HTR-8/SVneo (cell line): ENCODE results near the gene SLC31A1.
"Not testable (repeated sequence)": the region's sequence is repeated elsewhere in the genome, so short reads cannot be mapped to it uniquely, and the experiment has no call there.

Experiments
- DNase-seq: peaks from one replicate; pipeline ENCODE4 v3.0.0; 2011; ENCODE audit warnings: low spot score, mixed read lengths; ENCODE audit not compliant: insufficient read length
- FAIRE-seq: peaks from 2 replicates; lab custom pipeline; 2011; peaks lifted over from hg19 to GRCh38; lab: Jason Lieb, UNC

SLC31A1 gene

DNA sequence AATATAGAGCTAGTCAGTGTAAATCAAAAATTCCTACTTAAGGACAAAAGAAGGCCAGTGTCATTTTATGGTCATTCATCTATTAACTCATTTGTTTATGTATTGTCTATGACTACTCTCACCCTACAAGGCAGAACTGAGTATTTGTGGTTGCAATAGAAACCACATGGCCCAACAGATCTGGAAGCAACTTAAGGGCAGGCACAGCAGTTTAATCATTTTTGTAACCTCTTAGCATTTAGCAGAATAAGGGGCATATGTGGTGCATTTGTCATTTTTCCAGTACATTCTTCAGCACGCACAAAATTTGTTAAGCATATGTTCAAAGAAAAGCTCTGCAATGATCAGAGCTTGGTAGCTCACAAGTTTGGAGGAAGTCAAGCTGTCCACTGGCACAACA lies 1.4 kb upstream of the SLC31A1 start:
- FAIRE-seq, result no peak
- DNase-seq, result no peak

DNA sequence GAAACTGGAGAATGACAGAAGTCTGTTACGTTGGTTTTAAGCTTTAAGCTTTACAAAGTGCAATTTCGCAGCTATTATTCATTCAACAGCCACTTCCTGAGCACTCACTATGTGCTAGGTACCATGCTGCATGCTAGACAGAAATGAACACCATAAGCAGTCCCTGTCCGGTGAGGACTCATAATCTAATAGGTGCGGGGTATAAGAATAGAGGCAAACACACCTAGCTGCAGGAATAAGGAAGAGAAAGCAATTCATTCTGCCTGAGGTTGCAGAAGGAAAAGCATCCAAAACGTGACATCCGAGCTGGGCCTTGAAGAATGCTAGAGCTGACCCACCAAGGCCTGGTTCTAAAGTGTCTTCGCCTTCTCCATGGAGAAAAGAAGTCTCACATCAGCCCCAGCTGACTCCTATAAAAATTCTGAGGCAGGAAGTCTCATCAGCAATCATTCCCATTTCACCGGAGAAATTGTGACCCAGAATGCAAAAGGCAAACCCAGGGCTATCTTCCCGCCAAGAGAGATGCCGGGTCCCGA lies 809 bp upstream of the SLC31A1 start:
- no peak for FAIRE-seq
- no peak for DNase-seq

DNA sequence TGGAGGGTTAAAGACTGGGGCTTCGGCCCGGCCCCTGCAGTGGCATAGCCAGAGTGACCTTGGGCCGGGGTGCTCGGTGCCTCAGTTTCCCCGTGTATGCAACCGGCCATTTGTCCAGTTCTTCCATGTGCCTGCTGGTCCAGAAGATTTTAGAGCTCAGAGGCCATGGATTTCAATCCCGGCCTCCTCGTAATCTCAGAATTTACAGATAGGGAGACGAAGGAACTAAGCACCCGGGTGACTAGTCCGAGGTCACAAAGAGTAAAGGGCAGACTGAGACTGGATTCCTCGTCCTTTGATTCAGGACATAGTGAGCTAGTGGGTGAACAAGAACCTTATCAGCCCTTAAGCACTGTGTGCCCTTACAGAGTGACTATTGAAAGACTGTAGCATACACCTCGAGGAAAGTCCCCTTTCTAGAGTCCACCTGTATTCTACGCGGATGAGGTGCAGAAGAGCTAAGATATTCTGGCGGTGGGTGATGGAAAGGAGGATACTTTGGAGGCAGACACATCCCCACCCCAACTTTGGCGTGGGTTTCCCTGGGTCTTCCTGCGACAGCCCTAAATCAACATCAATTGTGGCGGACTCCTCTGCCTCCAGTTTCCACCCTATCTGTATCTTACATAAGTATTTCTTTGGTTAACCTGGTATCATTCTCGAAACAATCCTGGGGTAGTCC lies 597 bp downstream of the SLC31A1 start:
- FAIRE-seq, result no peak
- no peak for DNase-seq

DNA sequence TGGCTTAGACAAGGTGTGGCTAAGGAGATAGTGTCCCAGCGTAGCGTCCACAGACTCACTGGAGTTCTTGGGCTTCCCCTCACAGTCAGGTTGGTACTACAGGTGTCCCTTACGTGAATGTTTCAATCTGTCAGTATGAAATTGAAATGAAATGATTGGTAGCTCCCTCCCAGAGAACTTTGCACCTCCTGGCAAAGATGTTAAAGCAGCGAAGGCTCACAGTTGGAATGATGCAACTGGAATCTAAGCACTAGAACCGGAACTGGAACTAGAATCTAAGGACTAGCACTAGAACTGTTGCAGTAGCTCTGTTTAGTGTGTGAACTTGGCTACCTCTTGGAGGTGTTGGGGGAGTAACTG lies 1.1 kb downstream of the SLC31A1 start:
- DNase-seq, result no peak
- FAIRE-seq, result no peak

DNA sequence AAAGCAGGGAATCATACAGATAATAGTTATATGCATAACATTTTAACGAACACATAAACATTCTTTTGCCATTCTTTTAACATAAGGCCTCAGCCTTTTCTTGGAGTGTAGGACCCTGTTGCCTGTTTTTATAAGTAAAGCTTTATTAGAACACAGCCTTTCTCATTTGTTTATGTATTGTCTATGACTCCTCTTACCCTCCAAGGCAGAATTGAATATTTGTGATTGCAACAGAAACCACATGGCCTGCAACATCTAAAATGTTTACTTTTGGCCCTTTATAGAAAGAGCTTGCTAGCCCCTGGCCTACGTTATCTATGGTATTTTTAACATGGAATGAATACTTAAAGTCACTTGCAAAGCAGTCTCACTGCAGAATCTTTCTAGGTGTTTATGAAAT lies 2.6 kb downstream of the SLC31A1 start:
- no peak for DNase-seq
- FAIRE-seq, result no peak

DNA sequence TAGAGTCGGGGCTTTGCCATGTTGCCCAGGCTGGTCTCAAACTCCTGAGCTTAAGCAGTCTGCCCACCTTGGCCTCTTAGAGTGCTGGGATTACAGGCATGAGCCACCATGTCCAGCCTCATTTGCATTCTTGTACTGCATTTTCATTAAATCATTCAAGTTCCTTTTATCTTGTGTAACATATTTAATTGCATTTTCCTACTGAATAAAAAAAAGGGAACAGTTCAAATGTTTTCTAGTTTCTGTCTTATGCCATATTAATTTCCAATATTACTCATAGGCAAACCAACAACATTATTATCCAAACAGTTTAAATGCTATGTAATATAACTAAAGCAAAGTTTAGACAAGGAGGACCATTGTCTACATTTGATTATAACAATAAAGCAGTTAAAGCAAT lies 6.1 kb downstream of the SLC31A1 start:
- FAIRE-seq (no peak), DNase-seq (no peak)

DNA sequence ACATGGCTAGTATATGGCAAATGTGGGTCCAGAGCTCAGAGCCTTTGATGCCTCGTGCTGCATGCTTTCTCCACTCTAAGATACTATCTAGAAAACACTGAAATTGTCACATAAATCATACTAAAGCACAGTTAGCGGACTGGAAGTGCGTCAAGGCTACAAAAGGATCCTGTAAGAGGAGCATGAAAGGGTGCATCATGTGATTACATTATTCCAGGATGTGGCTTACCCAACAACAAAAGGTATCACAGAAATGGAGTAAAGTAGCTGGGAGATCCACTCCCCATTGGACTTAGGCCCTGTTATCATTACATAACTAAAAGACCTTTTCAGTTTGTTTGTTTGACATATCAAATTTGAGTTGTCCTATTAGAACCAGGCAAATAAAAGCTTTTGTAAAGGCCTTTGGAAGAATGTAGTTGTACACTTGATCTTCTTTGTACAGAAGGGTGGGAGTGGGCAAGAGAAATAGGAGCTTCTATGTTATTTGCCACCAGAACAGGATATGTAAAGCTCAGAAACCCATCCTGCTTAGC lies 6.9 kb downstream of the SLC31A1 start:
- no peak for FAIRE-seq
- DNase-seq, result no peak

DNA sequence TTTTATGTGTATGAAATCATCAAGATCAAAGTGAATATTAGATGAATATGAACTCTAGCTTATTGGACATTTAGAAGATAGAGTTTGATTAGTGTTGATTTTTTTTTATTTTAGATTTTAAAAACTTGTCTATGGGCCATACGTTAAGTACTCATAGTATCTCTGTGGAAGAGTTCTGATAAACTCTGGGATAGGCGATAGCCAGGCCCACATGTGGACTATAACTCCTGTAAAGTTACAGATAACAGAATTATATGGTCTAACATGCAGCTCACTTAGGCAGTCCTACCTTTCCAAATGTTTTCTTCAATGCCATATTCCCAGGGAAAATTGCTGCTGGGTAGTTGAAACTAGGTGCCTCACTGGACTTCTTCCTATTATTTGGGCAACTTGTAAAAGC lies 10.4 kb downstream of the SLC31A1 start:
- DNase-seq, result no peak
- FAIRE-seq, result no peak

DNA sequence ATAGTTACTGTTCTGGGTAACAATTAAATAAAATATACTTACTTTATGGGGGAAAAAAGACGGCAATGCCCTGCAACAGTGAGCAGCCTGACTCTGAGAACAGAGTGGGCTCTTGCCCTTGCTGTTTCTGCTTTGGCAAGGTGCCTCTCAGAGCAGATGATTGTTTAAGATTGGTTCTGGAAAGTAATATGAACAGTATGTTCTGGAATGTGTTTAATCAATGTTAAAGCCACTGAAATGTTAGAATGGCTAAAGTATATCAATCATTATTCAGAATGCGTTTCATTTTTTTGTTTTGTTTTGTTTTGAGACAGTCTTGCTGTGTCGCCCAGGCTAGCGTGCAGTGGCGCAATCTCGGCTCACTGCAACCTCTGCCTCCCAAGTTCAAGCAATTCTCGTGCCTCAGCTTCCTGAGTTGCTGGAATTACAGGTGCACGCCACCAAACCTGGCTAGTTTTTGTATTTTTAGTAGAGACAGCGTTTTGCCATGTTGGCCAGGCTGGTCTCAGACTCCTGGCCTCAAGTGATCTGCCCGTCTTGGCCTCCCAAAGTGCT lies 14.4 kb downstream of the SLC31A1 start:
- DNase-seq, FAIRE-seq: not testable (repeated sequence)

DNA sequence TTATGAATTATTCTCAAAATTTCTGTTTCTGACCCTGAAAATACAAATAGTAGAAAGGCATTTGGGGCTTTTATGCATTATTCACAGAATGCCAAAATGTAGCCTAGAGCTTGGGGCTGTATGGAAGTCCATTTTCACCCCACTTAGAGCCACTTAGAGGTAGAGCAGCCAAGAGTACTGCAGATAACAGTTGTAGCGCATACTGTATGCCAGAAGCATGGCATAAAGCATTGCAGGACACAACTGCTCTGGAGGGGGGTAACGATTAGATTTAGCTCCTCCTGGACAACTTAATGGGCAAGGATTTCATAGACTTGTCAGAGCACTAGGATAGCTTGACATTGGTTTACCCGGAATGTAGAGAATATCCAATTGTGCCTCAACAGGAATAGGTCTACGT lies 15.7 kb downstream of the SLC31A1 start:
- FAIRE-seq, result no peak
- DNase-seq, result no peak

DNA sequence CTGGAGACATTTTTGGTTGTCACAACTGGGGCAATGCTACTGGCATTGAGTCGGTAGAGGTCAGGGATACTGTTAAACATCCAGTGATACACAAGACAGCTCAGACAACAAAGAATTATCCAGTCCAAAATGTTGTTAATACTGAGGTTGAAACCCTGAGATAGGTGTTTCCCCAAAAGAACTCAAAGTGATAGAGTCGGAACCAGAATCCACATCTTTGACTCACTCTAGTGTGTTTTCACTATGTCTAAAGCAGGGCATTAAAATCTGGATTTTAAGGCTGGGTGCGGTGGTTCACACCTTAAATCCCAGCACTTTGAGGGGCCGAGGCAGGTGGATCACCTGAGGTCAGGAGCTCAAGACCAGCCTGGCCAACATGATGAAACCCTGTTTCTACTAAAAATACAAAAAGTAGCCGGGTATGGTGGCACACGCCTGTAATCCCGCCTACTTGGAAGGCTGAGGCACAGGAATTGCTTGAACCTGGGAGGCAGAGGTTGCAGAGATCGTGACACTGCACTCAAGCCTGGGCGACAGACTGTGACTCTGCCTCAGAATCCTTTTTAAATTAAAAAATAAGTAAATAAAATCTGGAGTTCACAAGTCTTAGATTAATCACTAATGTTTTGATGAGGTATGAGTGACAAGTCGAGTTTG lies 17.0 kb downstream of the SLC31A1 start:
- FAIRE-seq (no peak), DNase-seq (no peak)

DNA sequence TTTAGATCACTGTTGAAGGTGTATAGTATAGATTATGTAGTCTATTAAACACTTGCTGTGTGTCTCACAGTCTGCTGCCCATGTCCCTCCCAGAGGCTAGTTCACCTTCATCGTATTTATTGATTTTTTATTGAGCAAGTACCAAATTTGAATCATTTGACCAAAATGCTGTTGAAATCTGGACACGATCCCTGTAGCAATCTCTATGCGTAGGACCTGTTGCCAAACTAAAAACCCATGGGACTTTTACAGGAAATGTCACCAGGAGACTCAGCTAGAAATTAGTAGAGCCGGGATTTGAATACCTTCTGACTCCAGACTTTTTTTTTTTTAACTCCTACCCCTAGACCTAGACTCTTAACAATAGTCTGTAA lies 17.5 kb downstream of the SLC31A1 start:
- no peak for FAIRE-seq

DNA sequence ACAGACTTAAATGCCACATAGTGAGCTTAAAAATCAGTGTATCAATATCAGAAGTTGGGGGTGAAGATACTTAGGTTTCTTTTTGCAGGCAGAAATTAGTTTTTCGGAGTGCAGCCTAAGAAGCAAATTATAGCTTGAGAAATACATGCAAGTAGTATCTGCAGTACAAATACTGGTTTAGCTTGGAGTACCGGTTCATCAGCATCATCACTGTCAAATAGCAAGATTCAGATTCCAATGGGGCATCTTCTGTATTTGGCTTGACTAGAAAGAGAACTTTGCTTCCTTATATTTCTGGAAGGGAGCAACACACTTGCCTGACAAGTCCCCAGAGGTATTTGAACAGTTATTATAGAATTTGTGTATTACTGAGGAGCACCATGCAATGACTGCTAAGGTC lies 19.8 kb downstream of the SLC31A1 start:
- FAIRE-seq (no peak), DNase-seq (no peak)

More for the DNA sequence above, 17.5 kb downstream of the SLC31A1 start:
- DNase-seq, result no peak

DNA sequence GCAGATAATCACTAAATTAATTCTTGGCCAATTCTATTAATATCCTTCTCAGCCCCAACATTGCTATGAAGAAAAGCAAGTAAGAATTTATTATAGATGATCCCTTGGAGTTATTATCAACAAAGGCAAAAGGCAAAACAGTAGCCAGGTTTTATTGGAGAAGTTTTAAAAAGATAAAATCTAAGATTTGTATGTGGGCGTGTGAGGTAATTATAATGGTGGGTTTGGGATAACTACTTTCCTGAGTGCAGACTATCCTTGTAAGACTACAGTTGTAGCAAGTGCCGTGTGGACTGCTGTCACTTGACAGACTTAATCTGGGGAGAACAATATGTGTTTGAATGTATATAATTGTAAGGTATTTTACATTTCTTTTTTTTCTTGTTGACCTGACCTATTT lies 23.2 kb downstream of the SLC31A1 start:
- FAIRE-seq (no peak), DNase-seq (no peak)

DNA sequence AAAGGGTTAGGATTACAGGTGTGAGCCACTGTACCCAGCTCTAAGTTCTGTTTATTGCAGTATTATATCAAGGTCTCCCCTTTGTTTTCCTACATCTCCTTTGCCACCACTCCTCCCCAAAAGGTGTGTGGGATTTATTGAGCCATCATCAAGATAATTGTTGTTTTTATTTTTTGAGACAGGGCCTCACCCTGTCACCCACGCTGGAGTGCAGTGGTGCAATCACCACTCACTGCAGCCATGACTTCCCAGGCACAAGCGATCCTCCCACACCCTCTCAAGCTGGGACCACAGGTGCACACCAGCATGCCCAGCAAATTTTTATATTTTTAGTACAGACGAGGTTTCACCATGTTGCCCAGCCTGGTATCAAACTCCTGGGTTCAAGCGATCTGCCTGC lies 24.6 kb downstream of the SLC31A1 start:
- no peak for FAIRE-seq
- DNase-seq, result no peak

DNA sequence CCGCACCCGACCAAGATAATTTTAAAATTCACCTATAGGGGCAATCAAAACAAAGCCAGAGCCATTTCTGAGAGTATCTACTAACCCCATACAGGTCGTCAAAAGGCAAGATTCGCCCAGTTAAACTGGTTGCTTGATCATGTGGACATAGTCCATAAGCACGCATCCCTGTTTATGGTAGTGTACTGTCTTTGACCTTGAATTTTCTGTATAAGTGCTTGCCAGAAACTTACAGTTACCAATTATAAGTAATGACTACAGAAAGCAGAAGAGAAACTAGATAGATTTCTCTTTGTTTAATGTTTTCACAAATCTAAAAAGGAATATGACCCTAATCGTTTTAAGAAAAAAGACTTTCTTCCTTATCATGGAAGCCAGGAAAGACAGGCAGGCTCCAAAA lies 25.6 kb downstream of the SLC31A1 start:
- FAIRE-seq, result no peak
- no peak for DNase-seq

DNA sequence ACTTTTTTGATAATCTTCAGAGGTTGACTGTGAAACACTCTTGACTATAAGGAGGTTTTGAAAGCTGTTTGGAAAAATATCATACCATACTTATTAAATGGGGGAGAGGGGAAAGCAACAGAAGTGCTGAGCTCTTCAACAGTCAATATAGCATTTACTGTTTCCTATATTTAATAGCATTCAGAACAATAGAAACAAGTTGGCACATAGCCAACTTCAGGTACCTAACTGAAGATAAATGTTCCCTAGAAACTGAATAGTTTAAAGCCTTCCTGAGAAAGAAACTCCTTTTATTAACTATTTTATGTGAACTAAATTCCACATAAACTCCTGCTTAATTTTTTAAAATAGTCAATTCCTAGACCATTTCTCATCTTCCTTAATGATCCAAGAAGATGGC lies 26.3 kb downstream of the SLC31A1 start:
- DNase-seq (no peak), FAIRE-seq (no peak)

DNA sequence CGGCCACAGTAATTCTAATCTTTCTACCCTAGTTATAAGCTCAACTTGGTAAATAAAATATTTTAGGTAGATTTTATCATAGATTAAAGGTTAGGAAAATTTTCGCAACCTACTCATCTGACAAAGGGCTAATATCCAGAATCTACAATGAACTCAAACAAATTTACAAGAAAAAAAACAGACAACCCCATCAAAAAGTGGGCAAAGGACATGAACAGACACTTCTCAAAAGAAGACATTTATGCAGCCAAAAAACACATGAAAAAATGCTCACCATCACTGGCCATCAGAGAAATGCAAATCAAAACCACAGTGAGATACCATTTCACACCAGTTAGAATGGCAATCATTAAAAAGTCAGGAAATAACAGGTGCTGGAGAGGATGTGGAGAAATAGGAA lies 28.3 kb downstream of the SLC31A1 start:
- not testable (repeated sequence) for FAIRE-seq, DNase-seq

DNA sequence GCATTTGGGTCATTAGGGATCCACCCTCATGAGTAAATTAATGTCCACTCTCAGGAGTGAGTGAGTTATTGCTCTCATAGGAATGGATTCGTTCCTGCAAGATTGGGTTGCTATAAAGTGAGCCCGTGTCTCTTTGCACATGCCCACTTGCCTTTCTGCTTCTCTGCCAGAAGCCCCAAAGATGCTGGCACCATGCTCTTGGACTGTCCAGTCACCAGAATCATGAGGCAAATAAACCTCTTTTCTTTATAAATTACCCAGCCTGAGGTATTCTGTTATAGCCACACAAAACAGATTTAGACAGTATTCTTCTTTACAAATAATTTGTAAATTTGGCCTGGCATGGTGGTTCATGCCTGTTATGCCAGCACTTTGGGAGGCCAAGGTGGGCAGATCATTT lies 29.5 kb downstream of the SLC31A1 start:
- FAIRE-seq, result no peak

DNA sequence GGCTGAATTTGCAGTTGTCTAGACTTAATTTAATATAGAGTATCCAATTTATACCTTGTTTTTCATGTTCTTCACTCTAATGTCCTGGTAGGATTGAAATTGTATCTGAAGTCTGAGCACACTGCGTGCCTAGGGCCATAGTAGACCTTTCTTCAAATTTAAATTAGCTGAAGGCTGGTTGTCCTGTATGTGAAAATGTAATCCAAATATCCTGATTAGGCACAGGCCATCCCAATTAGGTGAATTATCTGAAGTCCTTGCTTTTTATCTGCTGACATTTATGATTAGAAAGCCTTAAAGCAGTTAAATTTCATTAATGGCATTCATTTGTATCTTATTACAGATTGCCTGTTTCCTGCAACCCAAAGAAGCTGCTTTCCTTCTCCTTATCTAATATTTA lies 33.6 kb downstream of the SLC31A1 start:
- no peak for DNase-seq
- FAIRE-seq, result no peak

More for the DNA sequence above, 29.5 kb downstream of the SLC31A1 start:
- DNase-seq, result no peak

DNA sequence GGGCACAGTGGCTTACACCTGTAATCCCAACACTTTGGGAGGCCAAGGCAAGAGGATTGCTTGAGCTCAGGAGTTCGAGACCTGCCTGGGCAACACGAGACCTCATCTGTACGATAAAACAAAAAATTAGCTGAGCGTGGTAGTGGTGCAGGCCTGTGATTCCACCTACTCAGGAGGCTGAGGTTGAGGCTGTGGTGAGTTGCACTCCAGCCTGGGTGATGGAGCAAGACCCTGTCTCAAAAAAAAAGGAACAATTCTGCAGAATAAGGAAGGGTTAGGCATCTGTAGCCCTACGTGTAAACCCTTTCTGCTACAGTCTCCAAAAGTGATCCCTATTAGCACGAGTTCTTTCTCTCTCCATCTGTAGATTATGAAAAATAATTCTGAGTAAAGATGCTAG lies 34.1 kb downstream of the SLC31A1 start:
- DNase-seq, result no peak
- FAIRE-seq, result no peak
